ENCODE results near the gene SCN9A.

- TF ChIP-seq, protein P1, sequence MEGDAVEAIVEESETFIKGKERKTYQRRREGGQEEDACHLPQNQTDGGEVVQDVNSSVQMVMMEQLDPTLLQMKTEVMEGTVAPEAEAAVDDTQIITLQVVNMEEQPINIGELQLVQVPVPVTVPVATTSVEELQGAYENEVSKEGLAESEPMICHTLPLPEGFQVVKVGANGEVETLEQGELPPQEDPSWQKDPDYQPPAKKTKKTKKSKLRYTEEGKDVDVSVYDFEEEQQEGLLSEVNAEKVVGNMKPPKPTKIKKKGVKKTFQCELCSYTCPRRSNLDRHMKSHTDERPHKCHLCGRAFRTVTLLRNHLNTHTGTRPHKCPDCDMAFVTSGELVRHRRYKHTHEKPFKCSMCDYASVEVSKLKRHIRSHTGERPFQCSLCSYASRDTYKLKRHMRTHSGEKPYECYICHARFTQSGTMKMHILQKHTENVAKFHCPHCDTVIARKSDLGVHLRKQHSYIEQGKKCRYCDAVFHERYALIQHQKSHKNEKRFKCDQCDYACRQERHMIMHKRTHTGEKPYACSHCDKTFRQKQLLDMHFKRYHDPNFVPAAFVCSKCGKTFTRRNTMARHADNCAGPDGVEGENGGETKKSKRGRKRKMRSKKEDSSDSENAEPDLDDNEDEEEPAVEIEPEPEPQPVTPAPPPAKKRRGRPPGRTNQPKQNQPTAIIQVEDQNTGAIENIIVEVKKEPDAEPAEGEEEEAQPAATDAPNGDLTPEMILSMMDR (conservative IDR thresholded peaks at IDR 0.05; ENCODE audit: low read length) = no peak
- TF ChIP-seq EZH2phosphoT487 (IDR thresholded peaks at IDR 0.05; ENCODE audit: borderline replicate concordance, low read depth, low read length) = no peak
Observed at GRCh38 chr2:166152064-166152463, 223.7 kb downstream of the SCN9A start.

All from OCI-LY7 (cell line).